HEK293T (cell line): ENCODE results near the gene RABL6.
A peak's percentile ranks its signal among the peaks of the same experiment; 100 is the strongest.

Source experiments
- ARNT ChIP-seq: fragments of 450-650 bp; IDR thresholded peaks from 2 replicates; pipeline ENCODE4 v1.6.1; 2017; ENCODE audit warnings: mild to moderate bottlenecking
- BHLHE40 ChIP-seq: fragments of 450-650 bp; IDR thresholded peaks from 2 replicates; pipeline ENCODE4 v1.6.1; 2016; ENCODE audit warnings: mild to moderate bottlenecking, moderate library complexity, borderline replicate concordance
- CTBP1 ChIP-seq: fragments of 450-650 bp; IDR thresholded peaks from 2 replicates; pipeline ENCODE4 v1.6.1; 2016; ENCODE audit warnings: borderline replicate concordance
- ELF4 ChIP-seq: fragments of 450-650 bp; IDR thresholded peaks from 2 replicates; pipeline ENCODE4 v1.6.1; 2017; ENCODE audit warnings: antibody characterized with exemption
- FOXA1 ChIP-seq: fragments of 450-650 bp; IDR thresholded peaks from 2 replicates; pipeline ENCODE4 v1.6.1; 2016; ENCODE audit warnings: mild to moderate bottlenecking
- FOXK2 ChIP-seq: fragments of 450-650 bp; IDR thresholded peaks from 2 replicates; pipeline ENCODE4 v1.6.1; 2016; ENCODE audit warnings: mild to moderate bottlenecking
- FOXM1 ChIP-seq: fragments of 450-650 bp; IDR thresholded peaks from 2 replicates; pipeline ENCODE4 v1.6.1; 2017; ENCODE audit warnings: mild to moderate bottlenecking, borderline replicate concordance
- L3MBTL2 ChIP-seq: fragments of 450-650 bp; conservative IDR thresholded peaks from 2 replicates; pipeline ENCODE4 v1.6.1; 2016; ENCODE audit warnings: mild to moderate bottlenecking
- NFRKB ChIP-seq: fragments of 450-650 bp; IDR thresholded peaks from 2 replicates; pipeline ENCODE4 v1.6.1; 2016; ENCODE audit warnings: mild to moderate bottlenecking, moderate library complexity
- SP1 ChIP-seq: fragments of 450-650 bp; IDR thresholded peaks from 2 replicates; pipeline ENCODE4 v1.6.1; 2017
- TARDBP ChIP-seq: fragments of 450-650 bp; IDR thresholded peaks from 2 replicates; pipeline ENCODE4 v1.6.1; 2016
- ZNF384 ChIP-seq: fragments of 450-650 bp; IDR thresholded peaks from 2 replicates; pipeline ENCODE4 v1.6.1; 2016
- TF ChIP-seq, protein P1 (sequence below): fragments of 450-650 bp; IDR thresholded peaks from 2 replicates; pipeline ENCODE4 v1.6.1; 2016

DNA sequence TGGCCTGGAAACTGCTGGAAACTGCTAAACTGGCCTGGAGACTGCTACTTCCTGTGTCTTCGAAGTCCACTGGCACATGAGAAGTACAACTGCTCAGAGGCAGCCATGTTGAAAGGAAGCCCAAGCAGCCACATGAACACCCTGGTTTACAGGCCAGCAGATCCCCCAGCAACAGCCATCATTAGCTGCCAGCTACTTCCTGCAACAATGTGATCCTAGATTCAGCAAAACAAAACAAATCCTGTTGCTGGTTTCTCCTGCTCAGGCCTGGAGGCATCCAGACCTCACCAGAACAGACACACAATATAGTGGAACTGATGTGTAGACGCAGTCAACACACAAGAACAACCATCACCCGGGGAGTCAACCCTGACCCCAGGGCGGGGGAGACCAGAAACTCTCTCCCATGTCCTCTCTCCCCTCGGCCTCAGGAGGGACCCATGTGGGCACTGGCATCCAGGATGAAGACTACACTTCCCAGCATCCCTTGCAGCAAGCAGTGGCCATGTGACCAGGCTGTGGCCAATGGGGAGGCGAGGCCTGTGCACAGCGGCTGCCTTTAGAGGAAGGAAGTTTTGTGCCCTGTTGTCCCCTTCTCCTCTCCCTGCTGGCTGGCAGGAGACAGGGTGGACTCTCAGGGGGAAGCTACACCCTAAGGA, 34.2 kb upstream of the RABL6 start:
- TF ChIP-seq FOXA1 (no peak), SP1 (no peak), ELF4 (no peak), FOXM1 (no peak), TARDBP (no peak), L3MBTL2 (peak; percentile 69), FOXK2 (no peak), BHLHE40 (no peak), ARNT (no peak), ZNF384 (no peak), CTBP1 (no peak), NFRKB (no peak)
- TF ChIP-seq, protein P1, sequence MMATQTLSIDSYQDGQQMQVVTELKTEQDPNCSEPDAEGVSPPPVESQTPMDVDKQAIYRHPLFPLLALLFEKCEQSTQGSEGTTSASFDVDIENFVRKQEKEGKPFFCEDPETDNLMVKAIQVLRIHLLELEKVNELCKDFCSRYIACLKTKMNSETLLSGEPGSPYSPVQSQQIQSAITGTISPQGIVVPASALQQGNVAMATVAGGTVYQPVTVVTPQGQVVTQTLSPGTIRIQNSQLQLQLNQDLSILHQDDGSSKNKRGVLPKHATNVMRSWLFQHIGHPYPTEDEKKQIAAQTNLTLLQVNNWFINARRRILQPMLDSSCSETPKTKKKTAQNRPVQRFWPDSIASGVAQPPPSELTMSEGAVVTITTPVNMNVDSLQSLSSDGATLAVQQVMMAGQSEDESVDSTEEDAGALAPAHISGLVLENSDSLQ: no peak
